HEK293 (cell line): ENCODE results near the gene C14orf93.

ENCODE experiments used
- CTCF ChIA-PET: fragments of 350-600 bp; formaldehyde crosslinking; extraction: SDS; loops from one replicate; lab custom pipeline; 2021; ENCODE audit warnings: antibody characterized with exemption; lab: Yijun Ruan, JAX
- POLR2A ChIA-PET: fragments of 300-600 bp; formaldehyde crosslinking; extraction: SDS; loops from one replicate; lab custom pipeline; 2020; ENCODE audit warnings: antibody characterized with exemption, inconsistent platforms; lab: Yijun Ruan, JAX
- H3K27ac ChIP-seq: fragments of 200-500 bp; sonication (Bioruptor generic); 2 replicates; pipeline ENCODE4 v1.5.1; 2014; ENCODE audit warnings: low read depth, low read length, control low read depth, inconsistent platforms; ENCODE audit errors: extremely low read depth
- H3K36me3 ChIP-seq, 2 experiments: fragments of 200-500 bp in 1 of 2; sonication (Bioruptor generic) in 1 of 2; 1 replicate in 1 of 2; 2 replicates in 1 of 2; pipeline ENCODE4 v1.5.1; 2014 to 2017; ENCODE audit warnings: inconsistent platforms in 2 of 2, low read length in 2 of 2; ENCODE audit not compliant: control insufficient read depth in 2 of 2, insufficient read depth in 1 of 2
- H3K4me1 ChIP-seq: fragments of 200-500 bp; sonication (Bioruptor generic); 2 replicates; pipeline ENCODE4 v1.5.1; 2014; ENCODE audit warnings: mild to moderate bottlenecking, low read length, inconsistent platforms; ENCODE audit not compliant: control insufficient read depth, insufficient read depth
- H3K4me3 ChIP-seq: 2 replicates; pipeline ENCODE4 v1.5.1; 2011; ENCODE audit warnings: low read depth, mild to moderate bottlenecking, control low read depth, low read length, moderate library complexity
- H3K9me3 ChIP-seq: fragments of 200-500 bp; sonication (Bioruptor generic); 2 replicates; pipeline ENCODE4 v1.5.1; 2014; ENCODE audit warnings: low read depth, low read length, inconsistent platforms; ENCODE audit not compliant: control insufficient read depth, insufficient read depth
- GLIS2 ChIP-seq: fragments of 450-650 bp; formaldehyde crosslinking; IDR thresholded peaks from 2 replicates; pipeline ENCODE4 v1.5.1; 2016; ENCODE audit warnings: missing biosample characterization, missing genetic modification characterization
- MEIS1 ChIP-seq: sonication (generic); formaldehyde crosslinking; IDR thresholded peaks from 2 replicates; pipeline ENCODE4 v1.8.1; 2022; ENCODE audit warnings: missing genetic modification reagents, mild to moderate bottlenecking, borderline replicate concordance
- SCRT2 ChIP-seq: fragments of 450-650 bp; formaldehyde crosslinking; IDR thresholded peaks from 2 replicates; pipeline ENCODE4 v1.5.1; 2016; ENCODE audit warnings: missing biosample characterization, missing genetic modification characterization
- SP2 ChIP-seq: fragments of 450-650 bp; formaldehyde crosslinking; IDR thresholded peaks from 2 replicates; pipeline ENCODE4 v1.5.1; 2016; ENCODE audit warnings: missing biosample characterization, missing genetic modification characterization
- YY2 ChIP-seq: fragments of 450-650 bp; formaldehyde crosslinking; IDR thresholded peaks from 2 replicates; pipeline ENCODE4 v1.5.1; 2016; ENCODE audit warnings: missing biosample characterization, missing genetic modification characterization
- ZBTB20 ChIP-seq: fragments of 450-650 bp; formaldehyde crosslinking; IDR thresholded peaks from 2 replicates; pipeline ENCODE4 v1.5.1; 2016; ENCODE audit warnings: missing biosample characterization, missing genetic modification characterization
- ZBTB48 ChIP-seq: fragments of 450-650 bp; formaldehyde crosslinking; IDR thresholded peaks from 2 replicates; pipeline ENCODE4 v1.5.1; 2016; ENCODE audit warnings: missing biosample characterization, missing genetic modification characterization
- ZFP41 ChIP-seq: fragments of 450-650 bp; formaldehyde crosslinking; IDR thresholded peaks from 2 replicates; pipeline ENCODE4 v1.5.1; 2016; ENCODE audit warnings: missing biosample characterization, missing genetic modification characterization, borderline replicate concordance
- ZNF132 ChIP-seq: fragments of 450-650 bp; formaldehyde crosslinking; IDR thresholded peaks from 2 replicates; pipeline ENCODE4 v1.5.1; 2017; ENCODE audit warnings: missing biosample characterization, missing genetic modification characterization, borderline replicate concordance
- ZNF146 ChIP-seq: fragments of 450-650 bp; formaldehyde crosslinking; IDR thresholded peaks from 2 replicates; pipeline ENCODE4 v1.5.1; 2016; ENCODE audit warnings: missing biosample characterization, missing genetic modification characterization
- ZNF214 ChIP-seq: fragments of 450-650 bp; formaldehyde crosslinking; IDR thresholded peaks from 2 replicates; pipeline ENCODE4 v1.5.1; 2017; ENCODE audit warnings: missing biosample characterization, mild to moderate bottlenecking, missing genetic modification characterization, borderline replicate concordance
- ZNF341 ChIP-seq: fragments of 450-650 bp; formaldehyde crosslinking; IDR thresholded peaks from 2 replicates; pipeline ENCODE4; 2016; ENCODE audit warnings: low read depth, missing biosample characterization, missing genetic modification characterization
- ZNF354C ChIP-seq: fragments of 450-650 bp; formaldehyde crosslinking; IDR thresholded peaks from 2 replicates; pipeline ENCODE4 v1.5.1; 2016; ENCODE audit warnings: missing biosample characterization, missing genetic modification characterization, low read depth, borderline replicate concordance
- ZNF514 ChIP-seq: fragments of 450-650 bp; formaldehyde crosslinking; IDR thresholded peaks from 2 replicates; pipeline ENCODE4 v1.5.1; 2016; ENCODE audit warnings: missing biosample characterization, missing genetic modification characterization
- ZNF558 ChIP-seq: fragments of 450-650 bp; formaldehyde crosslinking; IDR thresholded peaks from 2 replicates; pipeline ENCODE4 v1.5.1; 2016; ENCODE audit warnings: missing biosample characterization, missing genetic modification characterization
- ZNF654 ChIP-seq: fragments of 450-650 bp; formaldehyde crosslinking; IDR thresholded peaks from 2 replicates; pipeline ENCODE4 v1.5.1; 2016; ENCODE audit warnings: low read depth, missing biosample characterization, missing genetic modification characterization
- ZNF707 ChIP-seq: fragments of 450-650 bp; formaldehyde crosslinking; IDR thresholded peaks from 2 replicates; pipeline ENCODE4 v1.5.1; 2016; ENCODE audit warnings: missing biosample characterization, missing genetic modification characterization
- ZSCAN23 ChIP-seq: fragments of 450-650 bp; formaldehyde crosslinking; IDR thresholded peaks from 2 replicates; pipeline ENCODE4 v1.5.1; 2016; ENCODE audit warnings: missing biosample characterization, missing genetic modification characterization
- TF ChIP-seq, protein P1 (sequence below): fragments of 450-650 bp; formaldehyde crosslinking; IDR thresholded peaks from 2 replicates; pipeline ENCODE4 v1.5.1; 2016; ENCODE audit warnings: missing biosample characterization, missing genetic modification characterization
- TF ChIP-seq, protein P2 (sequence below): fragments of 450-650 bp; formaldehyde crosslinking; IDR thresholded peaks from 2 replicates; pipeline ENCODE4; 2016; ENCODE audit warnings: missing biosample characterization, missing genetic modification characterization
- TF ChIP-seq, protein P3 (sequence below): fragments of 450-650 bp; formaldehyde crosslinking; IDR thresholded peaks from 2 replicates; pipeline ENCODE4 v1.5.1; 2017; ENCODE audit warnings: missing biosample characterization, missing genetic modification characterization
- TF ChIP-seq, protein P4 (sequence below): fragments of 450-650 bp; formaldehyde crosslinking; IDR thresholded peaks from 2 replicates; pipeline ENCODE4 v1.5.1; 2016; ENCODE audit warnings: missing biosample characterization, missing genetic modification characterization

The C14orf93 gene

DNA sequence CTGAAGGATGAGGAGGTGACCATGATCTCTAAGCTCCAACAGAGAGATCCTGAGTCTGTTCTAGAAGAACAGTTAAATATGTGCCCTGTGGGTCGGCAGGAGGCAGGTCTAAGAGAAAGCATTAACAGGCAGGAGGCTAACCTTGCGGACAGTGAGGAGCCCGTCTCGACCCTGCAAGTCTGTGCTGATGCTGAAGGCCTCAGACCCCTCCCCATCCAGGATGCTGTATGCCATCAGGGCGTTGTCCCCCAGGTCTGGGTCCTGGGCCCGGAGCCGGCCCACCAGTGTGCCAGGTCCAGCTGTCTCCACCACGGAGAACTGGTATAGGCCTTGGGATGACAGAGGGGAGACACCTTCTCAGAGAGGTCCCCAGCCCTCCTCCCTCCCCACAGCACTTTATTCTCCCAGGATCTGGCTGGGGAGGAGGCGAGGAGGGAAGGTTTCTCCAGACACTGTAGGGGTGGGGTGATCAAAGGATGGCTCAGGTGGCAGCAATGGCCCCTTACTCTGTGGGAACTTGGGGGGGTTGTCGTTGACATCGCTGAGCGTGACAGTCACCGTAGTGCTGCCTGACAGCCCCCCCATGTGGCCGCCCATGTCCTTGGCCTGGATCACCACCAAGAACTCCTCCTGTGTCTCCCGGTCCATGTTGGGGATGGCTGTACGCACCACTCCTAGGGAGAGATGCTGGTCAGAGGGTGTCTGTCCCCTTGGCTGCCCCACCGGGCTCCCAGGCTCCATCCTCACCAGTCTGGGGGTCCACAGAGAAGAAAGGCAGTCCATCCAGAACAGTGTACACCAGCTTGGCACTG lies 44.3 kb upstream of the C14orf93 start:
- TF ChIP-seq GLIS2 (tag by site-specific recombination) (0 out of 2 replicates have a peak, but pooled peaks have one; percentile 14), MEIS1 (CRISPR knock-in tag) (no peak), ZNF146 (tag by site-specific recombination) (no peak), ZNF558 (tag by site-specific recombination) (no peak), ZBTB48 (tag by site-specific recombination) (no peak), SCRT2 (tag by site-specific recombination) (no peak), ZNF654 (tag by site-specific recombination) (peak; percentile 20)
- TF ChIP-seq, protein P1, sequence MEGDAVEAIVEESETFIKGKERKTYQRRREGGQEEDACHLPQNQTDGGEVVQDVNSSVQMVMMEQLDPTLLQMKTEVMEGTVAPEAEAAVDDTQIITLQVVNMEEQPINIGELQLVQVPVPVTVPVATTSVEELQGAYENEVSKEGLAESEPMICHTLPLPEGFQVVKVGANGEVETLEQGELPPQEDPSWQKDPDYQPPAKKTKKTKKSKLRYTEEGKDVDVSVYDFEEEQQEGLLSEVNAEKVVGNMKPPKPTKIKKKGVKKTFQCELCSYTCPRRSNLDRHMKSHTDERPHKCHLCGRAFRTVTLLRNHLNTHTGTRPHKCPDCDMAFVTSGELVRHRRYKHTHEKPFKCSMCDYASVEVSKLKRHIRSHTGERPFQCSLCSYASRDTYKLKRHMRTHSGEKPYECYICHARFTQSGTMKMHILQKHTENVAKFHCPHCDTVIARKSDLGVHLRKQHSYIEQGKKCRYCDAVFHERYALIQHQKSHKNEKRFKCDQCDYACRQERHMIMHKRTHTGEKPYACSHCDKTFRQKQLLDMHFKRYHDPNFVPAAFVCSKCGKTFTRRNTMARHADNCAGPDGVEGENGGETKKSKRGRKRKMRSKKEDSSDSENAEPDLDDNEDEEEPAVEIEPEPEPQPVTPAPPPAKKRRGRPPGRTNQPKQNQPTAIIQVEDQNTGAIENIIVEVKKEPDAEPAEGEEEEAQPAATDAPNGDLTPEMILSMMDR (tag by site-specific recombination): peak; percentile 70
- ChIA-PET CTCF (interaction anchor here (0.5 to 16.2 kb wide), 5 partner anchors 14 to 81 kb away, joined by 3 to 469 read pairs (median 23); partner anchors contain the start of gene AJUBA), POLR2A (interaction anchor here (0.8 kb wide), 1 partner anchor 59 kb away, joined by 5 read pairs; no protein-coding TSS in a partner anchor)
- Histone ChIP-seq H3K27ac (no peak overlapping the region), H3K36me3 (peaks cover 2 to 64% of the 10 kb centered on the region in 2 experiments; a peak in 2 of 3 replicates), H3K4me3 (no peak overlapping the region), H3K4me1 (peaks cover 4% of the 10 kb centered on the region; the same call in 1 of the 2 replicates), H3K9me3 (no peaks in the 10 kb centered on the region)

DNA sequence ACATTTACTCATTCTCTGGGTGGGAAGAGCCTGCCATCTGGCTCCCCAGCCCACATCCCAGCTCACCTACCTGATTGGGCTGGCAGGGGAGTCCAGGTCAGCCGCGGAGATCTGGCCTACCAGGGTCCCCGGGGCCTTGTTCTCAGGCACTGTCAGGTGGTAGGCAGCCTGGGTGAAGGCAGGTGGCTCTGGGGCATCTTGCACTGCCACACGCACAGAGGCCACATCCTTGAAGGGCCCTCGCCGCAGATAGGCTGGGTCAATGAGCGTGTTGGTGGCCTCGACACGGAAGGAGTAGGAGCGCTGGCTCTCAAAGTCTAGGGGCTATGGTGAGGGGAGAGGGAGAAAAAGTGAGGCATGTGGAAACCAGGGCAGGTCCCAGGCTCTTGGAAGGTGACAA lies 43.5 kb upstream of the C14orf93 start:
- no peak overlapping the region for H3K27ac ChIP-seq
- POLR2A ChIA-PET: interaction anchor here (0.8 kb wide), 1 partner anchor 58 kb away, joined by 5 read pairs; no protein-coding TSS in a partner anchor
- peaks cover 4% of the 10 kb centered on the region; the same call in 1 of the 2 replicates for H3K4me1 ChIP-seq
- H3K36me3 ChIP-seq: peaks cover 0 to 60% of the 10 kb centered on the region in 2 experiments; a peak in 1 of 3 replicates
- CTCF ChIA-PET: interaction anchor here (0.9 to 16.2 kb wide), 3 partner anchors 24 to 81 kb away, joined by 3 to 469 read pairs (median 23); partner anchors contain the start of gene AJUBA
- no peak overlapping the region for H3K4me3 ChIP-seq
- TF ChIP-seq ZNF514 (no peak), ZNF354C (no peak), YY2 (tag by site-specific recombination) (no peak)
- no peaks in the 10 kb centered on the region for H3K9me3 ChIP-seq

DNA sequence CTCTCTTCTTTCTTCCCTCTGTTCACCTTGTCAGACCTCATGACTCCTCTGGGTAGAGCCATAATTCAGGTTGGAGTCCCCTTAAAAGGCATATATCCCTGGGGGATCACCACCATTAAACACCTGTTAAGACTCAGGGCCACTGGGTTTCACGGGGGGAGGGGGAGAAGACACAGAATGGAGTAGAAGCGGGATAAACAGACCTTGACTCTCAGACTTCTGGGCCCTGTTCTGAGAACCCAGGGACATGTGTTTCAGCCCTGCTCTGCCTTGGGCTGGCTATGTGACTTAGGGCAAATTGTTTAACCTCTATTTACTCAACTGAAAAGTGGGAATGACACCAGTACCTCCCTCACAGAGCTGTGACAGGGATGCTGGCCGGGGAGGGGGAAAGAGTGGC lies 42.7 kb upstream of the C14orf93 start:
- peaks cover 0 to 62% of the 10 kb centered on the region in 2 experiments; a peak in 1 of 3 replicates for H3K36me3 ChIP-seq

More for the DNA sequence above, 42.7 kb upstream of the C14orf93 start:
- POLR2A ChIA-PET: no interaction called here
- Histone ChIP-seq H3K27ac (no peak overlapping the region), H3K4me3 (no peak overlapping the region), H3K4me1 (peaks cover 4% of the 10 kb centered on the region; the same call in 1 of the 2 replicates), H3K9me3 (no peaks in the 10 kb centered on the region)
- TF ChIP-seq SP2 (tag by site-specific recombination) (peak; percentile 17; the same call in 1 of the 2 replicates), ZSCAN23 (tag by site-specific recombination) (no peak), ZNF707 (tag by site-specific recombination) (no peak), ZFP41 (tag by site-specific recombination) (no peak), ZNF341 (peak; percentile 78), ZNF214 (tag by site-specific recombination) (no peak), ZNF132 (tag by site-specific recombination) (no peak), ZBTB20 (peak; percentile 88)
- TF ChIP-seq, protein P2, sequence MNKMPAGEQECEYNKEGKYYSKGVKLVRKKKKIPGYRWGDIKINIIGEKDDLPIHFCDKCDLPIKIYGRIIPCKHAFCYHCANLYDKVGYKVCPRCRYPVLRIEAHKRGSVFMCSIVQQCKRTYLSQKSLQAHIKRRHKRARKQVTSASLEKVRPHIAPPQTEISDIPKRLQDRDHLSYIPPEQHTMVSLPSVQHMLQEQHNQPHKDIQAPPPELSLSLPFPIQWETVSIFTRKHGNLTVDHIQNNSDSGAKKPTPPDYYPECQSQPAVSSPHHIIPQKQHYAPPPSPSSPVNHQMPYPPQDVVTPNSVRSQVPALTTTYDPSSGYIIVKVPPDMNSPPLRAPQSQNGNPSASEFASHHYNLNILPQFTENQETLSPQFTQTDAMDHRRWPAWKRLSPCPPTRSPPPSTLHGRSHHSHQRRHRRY (tag by site-specific recombination): no peak
- TF ChIP-seq, protein P3, sequence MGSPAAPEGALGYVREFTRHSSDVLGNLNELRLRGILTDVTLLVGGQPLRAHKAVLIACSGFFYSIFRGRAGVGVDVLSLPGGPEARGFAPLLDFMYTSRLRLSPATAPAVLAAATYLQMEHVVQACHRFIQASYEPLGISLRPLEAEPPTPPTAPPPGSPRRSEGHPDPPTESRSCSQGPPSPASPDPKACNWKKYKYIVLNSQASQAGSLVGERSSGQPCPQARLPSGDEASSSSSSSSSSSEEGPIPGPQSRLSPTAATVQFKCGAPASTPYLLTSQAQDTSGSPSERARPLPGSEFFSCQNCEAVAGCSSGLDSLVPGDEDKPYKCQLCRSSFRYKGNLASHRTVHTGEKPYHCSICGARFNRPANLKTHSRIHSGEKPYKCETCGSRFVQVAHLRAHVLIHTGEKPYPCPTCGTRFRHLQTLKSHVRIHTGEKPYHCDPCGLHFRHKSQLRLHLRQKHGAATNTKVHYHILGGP (tag by site-specific recombination): no peak
- TF ChIP-seq, protein P4, sequence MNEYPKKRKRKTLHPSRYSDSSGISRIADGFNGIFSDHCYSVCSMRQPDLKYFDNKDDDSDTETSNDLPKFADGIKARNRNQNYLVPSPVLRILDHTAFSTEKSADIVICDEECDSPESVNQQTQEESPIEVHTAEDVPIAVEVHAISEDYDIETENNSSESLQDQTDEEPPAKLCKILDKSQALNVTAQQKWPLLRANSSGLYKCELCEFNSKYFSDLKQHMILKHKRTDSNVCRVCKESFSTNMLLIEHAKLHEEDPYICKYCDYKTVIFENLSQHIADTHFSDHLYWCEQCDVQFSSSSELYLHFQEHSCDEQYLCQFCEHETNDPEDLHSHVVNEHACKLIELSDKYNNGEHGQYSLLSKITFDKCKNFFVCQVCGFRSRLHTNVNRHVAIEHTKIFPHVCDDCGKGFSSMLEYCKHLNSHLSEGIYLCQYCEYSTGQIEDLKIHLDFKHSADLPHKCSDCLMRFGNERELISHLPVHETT (tag by site-specific recombination): no peak
- CTCF ChIA-PET: interaction anchor here (4.8 to 16.2 kb wide), 2 partner anchors 64 to 80 kb away, joined by 23 to 469 read pairs; partner anchors contain the start of gene AJUBA
